ENCODE measurements around the gene RPS3. TPM values are rescaled to one million over a fixed set of nuclear protein-coding genes. Genes with fewer than 3 reads are reported as not detected.

RPS3 gene
- total RNA-seq, 1 experiment from 2014 or later = 3,765 TPM

- H2BK120ac ChIP-seq (ENCODE audit: low read depth, low read length, poor library complexity, severe bottlenecking) = no peak overlapping the region
- H3K4me1 Mint-ChIP-seq = peaks cover 29 to 33% of the 10 kb centered on the region in 2 experiments
- peaks cover 62% of the 10 kb centered on the region for H3K27me3 Mint-ChIP-seq (ENCODE audit: low read depth)
- H3K27ac Mint-ChIP-seq = no peak overlapping the region
- H3K4me2 ChIP-seq (ENCODE audit: insufficient read depth, insufficient read length, low read length) = peak overlapping the region; percentile 62
- H4K5ac ChIP-seq (ENCODE audit: insufficient read length, low read depth, low read length) = no peak overlapping the region
- no peaks in the 10 kb centered on the region for H3K79me1 ChIP-seq (ENCODE audit: insufficient read depth, low read depth, low read length, poor library complexity, severe bottlenecking)
- peaks cover 3 to 11% (median 8%) of the 10 kb centered on the region in 3 experiments; a peak in 6 of 7 replicates for H3K36me3 Mint-ChIP-seq (ENCODE audit: insufficient read depth in 1 of 3, low read depth in 3 of 3)
- no peak overlapping the region for H2BK12ac ChIP-seq (ENCODE audit: insufficient read length, low read depth, low read length)
- no peak overlapping the region for H3K14ac ChIP-seq (ENCODE audit: insufficient read depth, low read length)
- no peak overlapping the region for H3K4ac ChIP-seq (ENCODE audit: low read depth, low read length)
- H2BK15ac ChIP-seq (ENCODE audit: low read depth, low read length) = no peak overlapping the region
- H3K9ac ChIP-seq (ENCODE audit: extremely low read depth, insufficient read length, low read length) = no peak overlapping the region
- H4K91ac ChIP-seq (ENCODE audit: insufficient read length, low read depth, low read length) = no peak overlapping the region
- H3K79me2 ChIP-seq (ENCODE audit: insufficient read depth, low read length) = no peaks in the 10 kb centered on the region
- no peak overlapping the region for H2AFZ ChIP-seq (ENCODE audit: low read length)
- H3K27ac ChIP-seq (ENCODE audit: insufficient read length, low read depth, low read length) = no peak overlapping the region
- peaks cover 16 to 24% of the 10 kb centered on the region in 2 experiments for H3K9me3 Mint-ChIP-seq
- no peak overlapping the region for H2BK20ac ChIP-seq (ENCODE audit: low read depth, low read length, poor library complexity, severe bottlenecking)
- no peak for DNase-seq
- H4K20me1 ChIP-seq (ENCODE audit: control insufficient read depth, insufficient read depth, insufficient read length) = no peaks in the 10 kb centered on the region
- whole genome bisulfite sequencing (ENCODE audit: extremely low coverage, insufficient read length, low lambda C conversion rate) = no CpG with 5 or more reads among the region's 25 CpGs
- H3K27me3 ChIP-seq (ENCODE audit: insufficient read depth, low read length) = peaks cover 41% of the 10 kb centered on the region
- no peak overlapping the region for H3K23ac ChIP-seq (ENCODE audit: insufficient read length, low read depth, low read length)
- H3K23me2 ChIP-seq (ENCODE audit: insufficient read length, low read depth, low read length, poor library complexity, severe bottlenecking) = peaks cover 6% of the 10 kb centered on the region
- H3K4me1 ChIP-seq (ENCODE audit: insufficient read depth, low read length) = peaks cover 3% of the 10 kb centered on the region; the same call in 1 of the 2 replicates
- H2AK5ac ChIP-seq (ENCODE audit: insufficient read length, low read length) = no peak overlapping the region
- H3T11ph ChIP-seq (ENCODE audit: low read length) = no peak overlapping the region
- H3K9me3 ChIP-seq (ENCODE audit: control insufficient read depth, low read depth, low read length) = peaks cover 10% of the 10 kb centered on the region
- TF ChIP-seq CTCF (conservative IDR thresholded peaks at IDR 0.05) = no peak
- H2BK5ac ChIP-seq (ENCODE audit: insufficient read length, low read length) = no peak overlapping the region
- H3K56ac ChIP-seq (ENCODE audit: insufficient read length, low read depth, low read length) = no peak overlapping the region
- H4K8ac ChIP-seq (replicated peaks; ENCODE audit: insufficient read length, low read depth, low read length) = no peak overlapping the region
- H3K4me3 Mint-ChIP-seq = peak overlapping the region in 1 of 2 experiments; percentile 70; a peak in 3 of 5 replicates
- H3K18ac ChIP-seq (ENCODE audit: insufficient read length, low read depth, low read length) = no peak overlapping the region
These were observed 30.3 kb downstream of the RPS3 start for GRCh38 chr11:75429641-75429901.
